B cell (primary cell): ENCODE data around the gene PLPPR1. TPM values are rescaled to one million over a fixed set of nuclear protein-coding genes. Genes with fewer than 3 reads are reported as not detected.

Source experiments
- ATAC-seq: fragments of 200-7000 bp; cut with Tn5 transposase; one replicate; pipeline ENCODE4 v1.10.0; 2021; ENCODE audit warnings: low read depth, mild to moderate bottlenecking, moderate number of reproducible peaks, moderate library complexity
- CTCF ChIA-PET: fragments of 350-600 bp; sonication (Branson Sonifier 250); formaldehyde crosslinking; loops from one replicate; lab custom pipeline; 2021; ENCODE audit warnings: antibody characterized with exemption, inconsistent platforms; lab: Charles Lee
- POLR2A ChIA-PET: fragments of 350-600 bp; sonication (Branson Sonifier 250); formaldehyde crosslinking; loops from one replicate; lab custom pipeline; 2021; ENCODE audit warnings: antibody characterized with exemption; lab: Charles Lee
- DNase-seq: peaks from one replicate; pipeline ENCODE4 v3.0.0; 2013
- H2AFZ ChIP-seq: 2 replicates; pipeline ENCODE4 v1.6.1; 2012; ENCODE audit warnings: mild to moderate bottlenecking, low read depth, low read length; ENCODE audit not compliant: insufficient read depth, poor library complexity, severe bottlenecking
- H3K27ac ChIP-seq, 2 donors: 1 replicate in 1 of 2; 2 replicates in 1 of 2; pipeline ENCODE4 v1.5.1; 2012 to 2013; ENCODE audit warnings: low read length in 2 of 2, mild to moderate bottlenecking in 2 of 2, moderate library complexity in 1 of 2
- H3K27me3 ChIP-seq, 4 experiments: fragments of 200-600 bp in 1 of 4; sonication (generic) in 1 of 4; replicated peaks in 1 of 4; 1 replicate in 2 of 4; 2 replicates in 2 of 4; pipeline versions ENCODE4 v1.6.1 to v1.7.0; 2013 to 2016; ENCODE audit warnings: low read length in 3 of 4, mild to moderate bottlenecking in 2 of 4, mixed read lengths in 1 of 4, moderate library complexity in 1 of 4; ENCODE audit not compliant: insufficient read depth in 4 of 4, control insufficient read depth in 3 of 4; ENCODE audit errors: control extremely low read depth in 1 of 4
- H3K36me3 ChIP-seq, 2 experiments: replicated peaks in 1 of 2; 1 replicate in 1 of 2; 2 replicates in 1 of 2; pipeline versions ENCODE4 v1.6.1 to v1.7.1; 2013; ENCODE audit warnings: low read length in 1 of 2; ENCODE audit not compliant: insufficient read depth in 2 of 2, control insufficient read depth in 1 of 2; ENCODE audit errors: control extremely low read depth in 1 of 2, extremely low read depth in 1 of 2
- H3K4me1 ChIP-seq, 2 donors: fragments of 200-600 bp in 1 of 2; sonication (generic) in 1 of 2; 1 replicate in 1 of 2; 2 replicates in 1 of 2; pipeline versions ENCODE4 v1.5.1 to v1.6.1; 2013 to 2017; ENCODE audit warnings: low read length in 2 of 2; ENCODE audit not compliant: control insufficient read depth in 2 of 2, insufficient read depth in 2 of 2
- H3K4me2 ChIP-seq: replicated peaks from 2 replicates; pipeline ENCODE3; 2012; ENCODE audit warnings: mild to moderate bottlenecking, low read depth, low read length; ENCODE audit not compliant: poor library complexity, severe bottlenecking
- H3K4me3 ChIP-seq, 5 experiments: fragments of 200-600 bp in 1 of 5; sonication (generic) in 1 of 5; 1 replicate in 3 of 5; 2 replicates in 2 of 5; pipeline versions ENCODE4 v1.5.1 to v1.7.0; 2011 to 2016; ENCODE audit warnings: low read length in 4 of 5, mild to moderate bottlenecking in 4 of 5, low read depth in 2 of 5, control low read depth in 1 of 5, moderate library complexity in 1 of 5; ENCODE audit not compliant: insufficient read depth in 1 of 5; ENCODE audit errors: control extremely low read depth in 1 of 5, extremely low read depth in 1 of 5
- H3K79me2 ChIP-seq: fragments of 200-600 bp; sonication (generic); one replicate; pipeline ENCODE4 v1.6.0; 2016; ENCODE audit warnings: low read length; ENCODE audit not compliant: control insufficient read depth, insufficient read depth
- H3K9ac ChIP-seq: fragments of 200-600 bp; sonication (generic); 2 replicates; pipeline ENCODE4 v1.6.1; 2017; ENCODE audit warnings: mild to moderate bottlenecking, low read length, moderate library complexity
- H3K9me3 ChIP-seq, 3 donors: one replicate each; pipeline versions ENCODE4 v1.6.1 to v1.7.1; 2013; ENCODE audit warnings: low read length in 2 of 3; ENCODE audit not compliant: control insufficient read depth in 2 of 3, insufficient read depth in 1 of 3; ENCODE audit errors: control extremely low read depth in 1 of 3
- H4K20me1 ChIP-seq: 2 replicates; pipeline ENCODE4 v1.6.0; 2012; ENCODE audit warnings: mild to moderate bottlenecking, low read length; ENCODE audit not compliant: insufficient read depth, control insufficient read depth, poor library complexity, severe bottlenecking
- H3K27ac Mint-ChIP-seq: one replicate; pipeline ENCODE4 v1.8.0; 2021; ENCODE audit warnings: mixed read lengths
- H3K27me3 Mint-ChIP-seq: one replicate; pipeline ENCODE4 v1.8.0; 2021; ENCODE audit warnings: mixed read lengths
- H3K4me1 Mint-ChIP-seq: one replicate; pipeline ENCODE4 v1.8.0; 2021; ENCODE audit warnings: mixed read lengths
- H3K4me3 Mint-ChIP-seq: one replicate; pipeline ENCODE4 v1.8.0; 2021; ENCODE audit warnings: mixed read lengths
- H3K9me3 Mint-ChIP-seq: one replicate; pipeline ENCODE4 v1.8.0; 2022; ENCODE audit warnings: mixed read lengths; ENCODE audit not compliant: insufficient read depth
- CTCF ChIP-seq: fragments of 200-600 bp; IDR thresholded peaks from one replicate; pipeline ENCODE4 v1.8.0; 2022; ENCODE audit warnings: antibody characterized with exemption, mild to moderate bottlenecking
- EZH2 ChIP-seq: IDR thresholded peaks from 2 replicates; pipeline ENCODE4 v1.6.1; 2012; ENCODE audit warnings: borderline replicate concordance, low read depth, mild to moderate bottlenecking, moderate library complexity, low read length; ENCODE audit not compliant: insufficient read depth, poor library complexity, severe bottlenecking
- WGBS: methylation state at CpG from one replicate; pipeline ENCODE4 v1.1.5; 2013; ENCODE audit warnings: missing lambda C conversion rate; ENCODE audit not compliant: insufficient coverage; 5-methylcytosine and 5-hydroxymethylcytosine counted together
- intact Hi-C: fragments of 100-400 bp; cut with micrococcal nuclease; formaldehyde crosslinking; loops from one replicate; pipeline ENCODE4 v1.10.0; 2022
- polyA plus RNA-seq: library from polyadenylated mRNA; depleted of rRNA; stranded (reverse); fragments of >200 nt; gene quantifications from 2 replicates; pipeline ENCODE4 v1.2.3, GENCODE V29; 2012
- total RNA-seq, 2 donors: library from RNA; stranded (reverse); fragments of 120-200 nt in 1 of 2; gene quantifications; 1 replicate in 1 of 2; 2 replicates in 1 of 2; pipeline versions ENCODE4 v1.2.3 to v1.2.4, GENCODE V29; 2013 to 2022

The PLPPR1 gene
- total and polyA plus RNA-seq, 2 donors (not counting 1 experiment from before 2014, with no cell fraction given): not detected

GRCh38 chr9:101062686-101063085 lies 34.2 kb downstream of the PLPPR1 start:
- no peak overlapping the region for H2AFZ ChIP-seq
- H3K27me3 ChIP-seq: no peaks in the 10 kb centered on the region
- H4K20me1 ChIP-seq: no peaks in the 10 kb centered on the region
- H3K27ac ChIP-seq: no peak overlapping the region
- no peaks in the 10 kb centered on the region for H3K9me3 ChIP-seq
- Mint-ChIP-seq H3K27me3 (peaks cover 4% of the 10 kb centered on the region), H3K27ac (no peak overlapping the region), H3K4me1 (no peaks in the 10 kb centered on the region), H3K4me3 (no peak overlapping the region), H3K9me3 (peaks cover 2% of the 10 kb centered on the region)
- no peak for DNase-seq
- ChIA-PET POLR2A (no interaction called here), CTCF (no interaction called here)
- no peaks in the 10 kb centered on the region for H3K79me2 ChIP-seq
- H3K9ac ChIP-seq: no peak overlapping the region
- TF ChIP-seq CTCF: no peak
- no peaks in the 10 kb centered on the region for H3K4me1 ChIP-seq
- no peaks in the 10 kb centered on the region for H3K36me3 ChIP-seq
- no peak overlapping the region for H3K4me2 ChIP-seq
- WGBS: 100% methylated on average over 1 of the region's 1 CpG
- intact Hi-C loops: no loop called here
- ATAC-seq: no peak
- H3K4me3 ChIP-seq: no peak overlapping the region

GRCh38 chr9:101063192-101063591 lies 34.7 kb downstream of the PLPPR1 start:
- H3K4me2 ChIP-seq: no peak overlapping the region
- WGBS: no CpG with 5 or more reads among the region's 2 CpGs

More at GRCh38 chr9:101063192-101063591, 34.7 kb downstream of the PLPPR1 start:
- no peak overlapping the region for H3K4me3 ChIP-seq
- DNase-seq: no peak
- Mint-ChIP-seq H3K4me3 (no peak overlapping the region), H3K9me3 (peaks cover 2% of the 10 kb centered on the region), H3K4me1 (no peaks in the 10 kb centered on the region), H3K27me3 (peaks cover 4% of the 10 kb centered on the region), H3K27ac (no peak overlapping the region)
- H3K36me3 ChIP-seq: no peaks in the 10 kb centered on the region
- H2AFZ ChIP-seq: no peak overlapping the region
- ChIA-PET POLR2A (no interaction called here), CTCF (no interaction called here)
- H3K9ac ChIP-seq: no peak overlapping the region
- H3K27me3 ChIP-seq: no peaks in the 10 kb centered on the region
- TF ChIP-seq CTCF (no peak), EZH2 (no peak)
- H3K27ac ChIP-seq: no peak overlapping the region
- no peaks in the 10 kb centered on the region for H3K79me2 ChIP-seq
- H4K20me1 ChIP-seq: no peaks in the 10 kb centered on the region
- ATAC-seq: no peak
- no peaks in the 10 kb centered on the region for H3K9me3 ChIP-seq
- no peaks in the 10 kb centered on the region for H3K4me1 ChIP-seq
- intact Hi-C loops: no loop called here
